Measurements from ENCODE around the gene ARHGEF12. TPM values are rescaled to one million over a fixed set of nuclear protein-coding genes. Genes with fewer than 3 reads are reported as not detected.

The ARHGEF12 gene
- total RNA-seq, 4 donors from 2014 or later, result 75.9 to 116 (median 94.3) TPM

GRCh38 chr11:120473503-120473902 is 137.3 kb downstream of the ARHGEF12 start:
- Histone ChIP-seq H3K4me3 (no peak overlapping the region), H3K9me3 (no peaks in the 10 kb centered on the region), H3K4me1 (no peaks in the 10 kb centered on the region), H3K36me3 (peaks cover 0 to 59% (median 26%) of the 10 kb centered on the region in 4 donors), H3K27ac (no peak overlapping the region), H3K27me3 (no peaks in the 10 kb centered on the region)
- TF ChIP-seq POLR2AphosphoS5 (IDR thresholded peaks at IDR 0.05), result no peak
- TF ChIP-seq EP300 (IDR thresholded peaks at IDR 0.05; ENCODE audit: low read depth), result no peak
- TF ChIP-seq CTCF (IDR thresholded peaks at IDR 0.05), result no peak
- TF ChIP-seq POLR2A (IDR thresholded peaks at IDR 0.05), result no peak
- in situ Hi-C loops (cut with MboI; ENCODE audit: low pct_ligation_motif_present in 1 of 4, low pct_unique_long_range_greater_than_20kb in 1 of 4, low sequenced_read_pairs in 3 of 4), result no loop called here
- DNase-seq, result no peak
- 87 to 90% methylated on average over 2 to 3 of the region's 3 CpGs for WGBS, 2 donors (ENCODE audit: low coverage in 1 of 2)
- intact Hi-C loops (cut with DNase I; ENCODE audit: low total_unique reads), result loop anchor here (5.0 kb wide), 1 partner anchor 241 kb away; no protein-coding TSS in a partner anchor

DNA sequence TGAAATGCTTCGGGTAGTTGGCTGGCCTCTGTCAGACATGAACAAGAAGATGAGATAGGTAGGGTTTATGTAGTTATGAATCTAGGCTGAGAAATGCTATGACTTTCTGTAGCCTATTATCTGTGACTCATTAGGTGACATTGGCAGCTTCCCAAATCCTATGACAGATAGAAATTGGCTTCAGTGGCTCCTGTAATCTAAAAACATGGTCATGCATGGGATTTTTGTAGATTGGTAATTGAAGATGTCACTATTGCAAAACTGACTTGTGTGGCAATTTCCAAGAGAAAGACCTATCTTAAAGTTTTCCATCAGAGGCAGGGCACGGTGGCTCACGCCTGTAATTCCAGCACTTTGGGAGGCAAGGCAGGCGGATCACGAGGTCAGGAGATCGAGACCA is 145.9 kb downstream of the ARHGEF12 start:
- H3K4me1 ChIP-seq, result no peaks in the 10 kb centered on the region
- in situ Hi-C loops (cut with MboI; ENCODE audit: low pct_ligation_motif_present in 1 of 4, low pct_unique_long_range_greater_than_20kb in 1 of 4, low sequenced_read_pairs in 3 of 4) (no loop called here), intact Hi-C loops (cut with DNase I; ENCODE audit: low total_unique reads) (no loop called here)
- no peaks in the 10 kb centered on the region for H3K9me3 ChIP-seq
- WGBS, 2 donors (ENCODE audit: low coverage in 1 of 2), result 94 to 100% methylated on average over 1 to 6 of the region's 6 CpGs
- peaks cover 0 to 78% (median 15%) of the 10 kb centered on the region in 4 donors for H3K36me3 ChIP-seq
- no peak overlapping the region for H3K4me3 ChIP-seq
- no peak for DNase-seq
- TF ChIP-seq CTCF (IDR thresholded peaks at IDR 0.05) (no peak), POLR2A (IDR thresholded peaks at IDR 0.05) (no peak), EP300 (IDR thresholded peaks at IDR 0.05; ENCODE audit: low read depth) (no peak), POLR2AphosphoS5 (IDR thresholded peaks at IDR 0.05) (no peak)
- no peaks in the 10 kb centered on the region for H3K27me3 ChIP-seq
- H3K27ac ChIP-seq, result no peak overlapping the region

GRCh38 chr11:120484722-120485121 is 148.5 kb downstream of the ARHGEF12 start:
- H3K4me3 ChIP-seq, result no peak overlapping the region
- DNase-seq, result no peak
- H3K36me3 ChIP-seq, result peaks cover 0 to 61% (median 8%) of the 10 kb centered on the region in 4 donors
- WGBS, 2 donors (ENCODE audit: low coverage in 1 of 2), result 86 to 89% methylated on average over 1 to 3 of the region's 3 CpGs
- in situ Hi-C loops (cut with MboI; ENCODE audit: low pct_ligation_motif_present in 1 of 4, low pct_unique_long_range_greater_than_20kb in 1 of 4, low sequenced_read_pairs in 3 of 4), result no loop called here
- intact Hi-C loops (cut with DNase I; ENCODE audit: low total_unique reads), result no loop called here
- no peak overlapping the region for H3K27ac ChIP-seq
- TF ChIP-seq CTCF (IDR thresholded peaks at IDR 0.05), result no peak
- TF ChIP-seq POLR2A (IDR thresholded peaks at IDR 0.05), result no peak
- TF ChIP-seq EP300 (IDR thresholded peaks at IDR 0.05; ENCODE audit: low read depth), result no peak
- no peak for TF ChIP-seq POLR2AphosphoS5 (IDR thresholded peaks at IDR 0.05)
- no peaks in the 10 kb centered on the region for H3K4me1 ChIP-seq
- no peaks in the 10 kb centered on the region for H3K27me3 ChIP-seq
- H3K9me3 ChIP-seq, result no peaks in the 10 kb centered on the region

- in situ Hi-C loops (cut with MboI; ENCODE audit: low pct_ligation_motif_present in 1 of 4, low pct_unique_long_range_greater_than_20kb in 1 of 4, low sequenced_read_pairs in 3 of 4) (no loop called here), intact Hi-C loops (cut with DNase I; ENCODE audit: low total_unique reads) (no loop called here)
- Histone ChIP-seq H3K27me3 (no peaks in the 10 kb centered on the region), H3K9me3 (no peaks in the 10 kb centered on the region), H3K27ac (no peak overlapping the region), H3K36me3 (peaks cover 0 to 48% (median 7%) of the 10 kb centered on the region in 4 donors), H3K4me3 (no peak overlapping the region), H3K4me1 (no peaks in the 10 kb centered on the region)
- TF ChIP-seq CTCF (IDR thresholded peaks at IDR 0.05) (no peak), POLR2A (IDR thresholded peaks at IDR 0.05) (no peak), EP300 (IDR thresholded peaks at IDR 0.05; ENCODE audit: low read depth) (no peak), POLR2AphosphoS5 (IDR thresholded peaks at IDR 0.05) (no peak)
- no peak for DNase-seq
- 94 to 98% methylated on average over 4 to 5 of the region's 5 CpGs for WGBS, 2 donors (ENCODE audit: low coverage in 1 of 2)
Observed at GRCh38 chr11:120486138-120486537, 149.9 kb downstream of the ARHGEF12 start.

All from transverse colon (tissue), 4 donors.